Astrocyte of the spinal cord (primary cell): ENCODE measurements around the gene C10orf90.

Experiments used
- DNase-seq: peaks from one replicate; pipeline ENCODE4 v3.0.0; 2011; ENCODE audit warnings: low read depth, low spot score
- H3K4me3 ChIP-seq: 2 replicates; pipeline ENCODE4 v1.5.1; 2011; ENCODE audit warnings: low read depth, mild to moderate bottlenecking, low read length, moderate library complexity
- in situ Hi-C: cut with HindIII; loops from 2 replicates; pipeline ENCODE4 v1.10.0; 2017; ENCODE audit warnings: low sequenced_read_pairs
- TF ChIP-seq, protein P1 (sequence below): IDR thresholded peaks from 2 replicates; pipeline ENCODE4 v1.5.1; 2012; ENCODE audit warnings: low read depth, mild to moderate bottlenecking, low read length, inconsistent platforms

C10orf90 gene

DNA sequence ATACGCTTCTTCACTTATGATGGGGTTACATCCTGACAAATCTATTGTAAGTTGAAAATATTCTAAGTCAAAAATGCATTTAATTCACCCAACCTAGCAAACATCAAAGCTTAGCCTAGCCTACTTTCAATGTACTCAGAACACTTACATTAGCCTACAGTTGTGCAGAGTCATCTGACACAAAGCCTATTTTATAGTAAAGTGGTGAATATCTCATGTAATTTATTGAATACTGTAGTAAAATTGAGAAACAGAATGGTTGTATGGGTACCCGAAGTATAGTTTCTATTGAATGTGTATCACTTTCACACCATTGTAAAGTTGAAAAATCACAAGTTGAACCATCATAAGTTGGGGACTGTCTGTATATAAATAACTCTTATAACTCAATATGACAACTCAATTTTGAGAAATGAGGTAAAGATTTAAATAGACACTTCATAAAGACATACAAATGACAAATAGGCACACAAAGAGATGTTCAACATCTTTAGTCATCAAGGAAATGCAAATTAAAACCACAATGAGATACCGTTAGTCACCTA is 73.9 kb downstream of the C10orf90 start:
- DNase-seq: no peak
- in situ Hi-C loops: no loop called here
- no peak overlapping the region for H3K4me3 ChIP-seq
- TF ChIP-seq, protein P1, sequence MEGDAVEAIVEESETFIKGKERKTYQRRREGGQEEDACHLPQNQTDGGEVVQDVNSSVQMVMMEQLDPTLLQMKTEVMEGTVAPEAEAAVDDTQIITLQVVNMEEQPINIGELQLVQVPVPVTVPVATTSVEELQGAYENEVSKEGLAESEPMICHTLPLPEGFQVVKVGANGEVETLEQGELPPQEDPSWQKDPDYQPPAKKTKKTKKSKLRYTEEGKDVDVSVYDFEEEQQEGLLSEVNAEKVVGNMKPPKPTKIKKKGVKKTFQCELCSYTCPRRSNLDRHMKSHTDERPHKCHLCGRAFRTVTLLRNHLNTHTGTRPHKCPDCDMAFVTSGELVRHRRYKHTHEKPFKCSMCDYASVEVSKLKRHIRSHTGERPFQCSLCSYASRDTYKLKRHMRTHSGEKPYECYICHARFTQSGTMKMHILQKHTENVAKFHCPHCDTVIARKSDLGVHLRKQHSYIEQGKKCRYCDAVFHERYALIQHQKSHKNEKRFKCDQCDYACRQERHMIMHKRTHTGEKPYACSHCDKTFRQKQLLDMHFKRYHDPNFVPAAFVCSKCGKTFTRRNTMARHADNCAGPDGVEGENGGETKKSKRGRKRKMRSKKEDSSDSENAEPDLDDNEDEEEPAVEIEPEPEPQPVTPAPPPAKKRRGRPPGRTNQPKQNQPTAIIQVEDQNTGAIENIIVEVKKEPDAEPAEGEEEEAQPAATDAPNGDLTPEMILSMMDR: no peak

DNA sequence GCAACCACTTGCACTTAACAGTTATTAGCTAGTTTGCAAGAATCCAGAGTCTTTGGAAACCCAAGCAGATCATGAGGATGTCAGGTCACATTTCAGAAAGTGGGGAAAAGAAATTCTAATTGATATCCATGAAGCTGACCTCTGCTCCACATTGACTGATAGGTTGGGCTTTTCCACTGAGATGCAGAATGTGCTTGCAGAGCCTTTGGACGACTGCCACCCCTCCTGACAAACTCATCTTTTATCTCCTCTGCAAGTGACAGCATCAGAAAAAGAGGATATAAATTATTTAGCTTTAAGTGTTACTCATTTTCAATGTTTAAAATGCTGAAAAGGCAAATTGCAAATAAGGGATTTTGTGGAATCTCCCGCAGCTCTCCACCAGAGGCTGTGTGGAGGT is 75.3 kb downstream of the C10orf90 start:
- TF ChIP-seq, protein P1: no peak
- DNase-seq: no peak
- H3K4me3 ChIP-seq: no peak overlapping the region
- in situ Hi-C loops: no loop called here

DNA sequence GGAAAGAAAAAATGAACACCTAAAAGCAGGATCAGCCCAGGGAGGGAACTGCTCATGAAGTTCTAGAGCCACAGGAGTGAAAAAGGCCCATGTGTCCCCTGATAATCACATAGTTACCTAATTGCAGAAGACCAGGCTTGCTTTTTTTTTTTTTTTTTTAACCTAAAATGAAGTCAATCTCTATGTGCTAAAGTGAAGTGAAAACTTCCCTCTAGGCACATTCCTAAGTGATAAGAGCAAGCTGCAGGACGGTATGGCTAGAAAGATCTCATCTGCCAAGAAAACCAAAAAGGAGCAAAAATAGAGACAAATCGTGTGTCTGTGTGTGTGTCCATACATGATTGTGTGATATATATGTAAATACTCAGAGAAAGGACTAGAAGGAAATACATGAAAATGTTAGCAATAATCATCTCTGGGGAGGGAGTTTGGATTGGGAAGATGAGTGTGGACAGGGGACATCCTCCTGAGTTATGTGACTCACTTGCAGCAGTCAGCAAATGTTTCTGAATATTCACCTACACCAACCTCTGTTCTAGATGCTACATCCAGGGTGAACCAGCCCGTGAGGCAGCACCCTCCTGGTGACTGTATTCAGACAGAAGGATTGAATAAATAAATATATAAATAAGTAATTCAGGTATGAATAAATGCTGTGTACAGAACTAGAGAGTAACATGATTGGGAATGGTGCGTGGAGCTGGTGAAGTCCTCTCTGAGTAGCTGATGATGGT is 76.4 kb downstream of the C10orf90 start:
- TF ChIP-seq, protein P1: no peak
- in situ Hi-C loops: no loop called here
- no peak for DNase-seq
- H3K4me3 ChIP-seq: no peak overlapping the region

DNA sequence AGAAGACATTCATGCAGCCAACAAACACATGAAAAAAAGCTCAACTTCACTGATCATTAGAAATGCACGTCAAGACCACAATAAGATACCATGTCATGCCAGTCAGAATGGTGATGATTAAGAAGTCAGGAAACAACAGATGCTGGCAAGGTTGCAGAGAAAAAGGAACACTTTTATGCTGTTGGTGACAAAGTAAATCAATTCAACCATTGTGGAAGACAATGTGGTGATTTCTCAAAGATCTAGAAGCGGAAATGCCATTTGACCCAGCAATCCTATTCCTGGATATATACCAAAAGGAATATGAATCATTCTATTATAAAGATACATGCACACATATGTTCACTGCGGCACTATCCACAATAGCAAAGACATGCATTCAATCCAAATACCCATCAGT is 77.6 kb downstream of the C10orf90 start:
- in situ Hi-C loops: no loop called here
- no peak for DNase-seq
- TF ChIP-seq, protein P1: no peak
- H3K4me3 ChIP-seq: no peak overlapping the region

DNA sequence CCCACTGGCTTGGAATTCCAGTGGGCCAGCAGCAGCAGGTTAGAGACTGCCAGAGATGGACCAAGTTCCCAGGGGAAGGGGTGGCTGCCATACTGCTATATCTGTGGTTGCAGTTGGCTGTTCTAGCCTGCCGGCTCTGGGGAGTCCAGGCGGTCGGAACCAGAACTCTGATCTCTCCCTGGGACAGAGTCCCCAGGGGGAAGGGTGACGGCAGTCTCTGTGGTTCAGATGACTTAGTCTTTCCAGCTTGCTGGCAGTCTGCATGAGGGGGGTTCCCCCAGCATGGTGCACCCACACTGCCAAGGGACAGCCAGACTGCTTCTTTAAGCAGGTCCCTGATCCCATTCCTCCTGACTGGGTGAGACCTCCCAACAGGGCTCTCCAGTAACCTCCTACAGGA is 82.5 kb downstream of the C10orf90 start:
- TF ChIP-seq, protein P1: no peak
- no peak overlapping the region for H3K4me3 ChIP-seq
- no peak for DNase-seq
- in situ Hi-C loops: no loop called here

DNA sequence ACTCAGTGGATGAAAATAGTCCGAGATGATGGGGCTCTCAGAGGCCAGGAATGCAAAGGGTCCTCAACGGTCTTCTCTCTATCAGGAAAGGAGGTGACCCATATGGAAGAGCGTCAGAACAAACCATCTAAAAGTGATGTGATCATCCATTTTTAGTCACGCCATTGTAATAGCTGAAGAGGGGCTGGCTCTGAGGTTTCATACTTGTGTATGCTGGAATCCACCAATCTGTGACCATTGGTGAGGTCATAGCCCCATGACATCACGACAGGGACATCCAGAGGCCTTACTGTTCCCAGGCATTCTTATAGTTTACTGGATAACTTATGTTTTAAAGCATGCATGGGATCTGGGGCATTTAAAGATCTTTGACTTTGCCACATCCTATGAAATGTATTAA is 83.6 kb downstream of the C10orf90 start:
- DNase-seq: no peak
- in situ Hi-C loops: no loop called here
- no peak overlapping the region for H3K4me3 ChIP-seq
- TF ChIP-seq, protein P1: no peak

DNA sequence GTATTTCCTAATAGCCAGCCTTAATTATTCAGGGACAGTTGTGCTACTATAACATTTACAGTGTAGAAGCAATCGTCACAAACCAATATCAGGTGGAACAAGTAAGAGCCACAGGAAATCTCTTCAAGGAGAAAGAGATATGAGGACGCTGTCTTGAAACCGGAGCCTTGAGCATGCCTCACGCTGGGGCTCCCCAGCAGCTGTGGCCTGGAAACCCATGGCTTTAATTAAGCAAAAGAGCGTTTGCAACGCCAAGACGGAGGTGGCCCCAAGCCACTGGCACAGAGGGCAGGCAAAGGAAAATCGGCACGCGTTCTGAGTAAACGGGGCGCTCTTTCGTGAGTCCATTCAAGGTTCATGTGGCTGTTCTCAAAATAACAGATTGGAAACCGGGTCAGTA is 84.4 kb downstream of the C10orf90 start:
- no peak overlapping the region for H3K4me3 ChIP-seq
- DNase-seq: no peak
- in situ Hi-C loops: no loop called here
- TF ChIP-seq, protein P1: no peak
